Endodermal cell (in vitro differentiated cells): ENCODE measurements around the gene BTG4. TPM values are rescaled to one million over a fixed set of nuclear protein-coding genes. Genes with fewer than 3 reads are reported as not detected.

ENCODE experiments used
- DNase-seq: peaks from one replicate; pipeline ENCODE4 v3.0.0-alpha.2; 2017
- H3K27ac ChIP-seq: 2 replicates; pipeline ENCODE4 v1.5.1; 2013; ENCODE audit warnings: mild to moderate bottlenecking, low read depth, low read length, moderate library complexity
- H3K27me3 ChIP-seq: 2 replicates; pipeline ENCODE4 v1.6.1; 2013; ENCODE audit warnings: mild to moderate bottlenecking, low read length, moderate library complexity; ENCODE audit not compliant: insufficient read depth, control insufficient read depth, poor library complexity, severe bottlenecking
- H3K36me3 ChIP-seq: 2 replicates; pipeline ENCODE4 v1.7.0; 2013; ENCODE audit warnings: mild to moderate bottlenecking, low read length, moderate library complexity; ENCODE audit not compliant: control insufficient read depth, insufficient read depth
- H3K4me1 ChIP-seq: one replicate; pipeline ENCODE4 v1.7.0; 2013; ENCODE audit warnings: low read length; ENCODE audit not compliant: control insufficient read depth, insufficient read depth
- H3K4me3 ChIP-seq: 2 replicates; pipeline ENCODE4 v1.5.1; 2013; ENCODE audit warnings: mild to moderate bottlenecking, low read length, moderate library complexity
- H3K9ac ChIP-seq: 2 replicates; pipeline ENCODE4 v1.6.1; 2013; ENCODE audit warnings: mild to moderate bottlenecking, low read length, moderate library complexity; ENCODE audit not compliant: poor library complexity, severe bottlenecking; ENCODE audit errors: extremely low read depth
- H3K9me3 ChIP-seq: 2 replicates; pipeline ENCODE4 v1.6.1; 2013; ENCODE audit warnings: mild to moderate bottlenecking, low read length, moderate library complexity; ENCODE audit not compliant: control insufficient read depth
- H3K27ac Mint-ChIP-seq: 2 replicates; pipeline ENCODE4 v1.8.0; 2020; ENCODE audit warnings: mixed read lengths
- H3K27me3 Mint-ChIP-seq: 2 replicates; pipeline ENCODE4 v1.8.0; 2021; ENCODE audit warnings: mild to moderate bottlenecking, mixed read lengths; ENCODE audit not compliant: insufficient read depth
- H3K36me3 Mint-ChIP-seq: 2 replicates; pipeline ENCODE4 v1.8.0; 2020; ENCODE audit warnings: low read depth, mixed read lengths
- H3K4me1 Mint-ChIP-seq: 2 replicates; pipeline ENCODE4 v1.8.0; 2020; ENCODE audit warnings: mixed read lengths
- H3K4me3 Mint-ChIP-seq: 2 replicates; pipeline ENCODE4 v1.8.0; 2020; ENCODE audit warnings: mild to moderate bottlenecking, moderate library complexity, mixed read lengths
- H3K9me3 Mint-ChIP-seq: 2 replicates; pipeline ENCODE4 v1.8.0; 2020; ENCODE audit warnings: mild to moderate bottlenecking, mixed read lengths
- CTCF ChIP-seq: fragments of 200-600 bp; sonication (generic); conservative IDR thresholded peaks from 2 replicates; pipeline ENCODE4 v1.5.0; 2021; ENCODE audit warnings: antibody characterized with exemption, mild to moderate bottlenecking
- WGBS, 2 experiments: methylation state at CpG; one replicate each; pipeline versions ENCODE4 v1.1.5 to v1.1.7; 2013; ENCODE audit warnings: missing lambda C conversion rate in 2 of 2, mixed read lengths in 1 of 2; ENCODE audit not compliant: insufficient coverage in 1 of 2, insufficient read length in 1 of 2; 5-methylcytosine and 5-hydroxymethylcytosine counted together
- total RNA-seq, 2 donors: library from RNA; stranded (reverse); fragmentation: NEBNext Ultra II Directional in 1 of 2; extraction: Animal tissue kit (Norgen Biotek cat#: 25700) in 1 of 2; gene quantifications; 2 replicates in 1 of 2; 3 replicates in 1 of 2; pipeline ENCODE4 v1.2.1, GENCODE V29; 2021

Gene BTG4
- total RNA-seq, 2 donors from 2014 or later = not detected

- Histone ChIP-seq H3K9me3 (peaks cover 6% of the 10 kb centered on the region), H3K4me3 (no peak overlapping the region), H3K36me3 (no peaks in the 10 kb centered on the region), H3K4me1 (no peaks in the 10 kb centered on the region), H3K27ac (no peak overlapping the region), H3K27me3 (peaks cover 80% of the 10 kb centered on the region), H3K9ac (no peak overlapping the region)
- no peaks in the 10 kb centered on the region for H3K36me3 Mint-ChIP-seq
- H3K27ac Mint-ChIP-seq = no peak overlapping the region
- no peak overlapping the region for H3K4me3 Mint-ChIP-seq
- peak; percentile 13 for TF ChIP-seq CTCF
- peaks cover 21% of the 10 kb centered on the region for H3K4me1 Mint-ChIP-seq
- DNase-seq = no peak
- no peaks in the 10 kb centered on the region for H3K9me3 Mint-ChIP-seq
- WGBS, 2 experiments = 65% methylated on average over 3 of the region's 3 CpGs; no CpG with 5 or more reads in 1 of the 2 experiments
- peaks cover 82% of the 10 kb centered on the region for H3K27me3 Mint-ChIP-seq
Observed at GRCh38 chr11:111537336-111537860, 25.2 kb upstream of the BTG4 start.

GRCh38 chr11:111535281-111535680 is 23.1 kb upstream of the BTG4 start:
- Histone ChIP-seq H3K36me3 (no peaks in the 10 kb centered on the region), H3K27ac (no peak overlapping the region), H3K9ac (no peak overlapping the region), H3K9me3 (peaks cover 6% of the 10 kb centered on the region), H3K27me3 (peaks cover 59% of the 10 kb centered on the region), H3K4me1 (no peaks in the 10 kb centered on the region), H3K4me3 (no peak overlapping the region)
- Mint-ChIP-seq H3K36me3 (no peaks in the 10 kb centered on the region), H3K4me1 (peaks cover 11% of the 10 kb centered on the region), H3K27me3 (peaks cover 65% of the 10 kb centered on the region), H3K9me3 (no peaks in the 10 kb centered on the region), H3K4me3 (no peak overlapping the region), H3K27ac (no peak overlapping the region)
- WGBS, 2 experiments = 91% methylated on average over 6 of the region's 6 CpGs
- no peak for TF ChIP-seq CTCF
- DNase-seq = no peak

GRCh38 chr11:111532365-111532709 is 20.2 kb upstream of the BTG4 start:
- no peak overlapping the region for H3K27ac ChIP-seq
- no peaks in the 10 kb centered on the region for H3K36me3 Mint-ChIP-seq
- no peak overlapping the region for H3K27ac Mint-ChIP-seq
- H3K9me3 Mint-ChIP-seq = no peaks in the 10 kb centered on the region
- H3K36me3 ChIP-seq = no peaks in the 10 kb centered on the region
- no peak overlapping the region for H3K4me3 ChIP-seq
- TF ChIP-seq CTCF = no peak
- peaks cover 30% of the 10 kb centered on the region for H3K27me3 ChIP-seq
- H3K4me3 Mint-ChIP-seq = no peak overlapping the region
- H3K9me3 ChIP-seq = no peaks in the 10 kb centered on the region
- no peak overlapping the region for H3K9ac ChIP-seq
- no peak for DNase-seq
- peaks cover under 1% of the 10 kb centered on the region for H3K4me1 Mint-ChIP-seq
- no peaks in the 10 kb centered on the region for H3K4me1 ChIP-seq
- 84 to 93% methylated on average over 4 to 5 of the region's 5 CpGs for WGBS, 2 experiments
- peaks cover 36% of the 10 kb centered on the region for H3K27me3 Mint-ChIP-seq
